ENCODE measurements around the gene ZNF385C. TPM values are rescaled to one million over a fixed set of nuclear protein-coding genes. Genes with fewer than 3 reads are reported as not detected.

ZNF385C gene
- polyA plus RNA-seq, 2 of the 4 experiments (the other 2 are of a cell fraction): 0.13 to 0.61 TPM

- Histone ChIP-seq H3K4me1 (peaks cover 9% of the 10 kb centered on the region; the same call in 1 of the 3 replicates), H3K9me3 (no peaks in the 10 kb centered on the region), H3K27ac (no peak overlapping the region), H3K4me3 (no peak overlapping the region), H3K4me2 (no peak overlapping the region)
- ATAC-seq: no peak
- peak; percentile 28 for FAIRE-seq
- no peak for DNase-seq (ENCODE audit: low read depth in 1 of 2, low spot score in 1 of 2)
- 84% methylated on average over 8 of the region's 8 CpGs for WGBS (ENCODE audit: missing lambda C conversion rate)
- ChIA-PET POLR2A (no interaction called here), CTCF (interaction anchor here (0.7 to 8.1 kb wide), 3 partner anchors 12 to 341 kb away, joined by 4 to 85 read pairs (median 6); no protein-coding TSS in a partner anchor)
- TF ChIP-seq ESRRA (IDR thresholded peaks at IDR 0.05; ENCODE audit: borderline replicate concordance, low read length) (no peak), REST (IDR thresholded peaks at IDR 0.05) (no peak), CHD2 (IDR thresholded peaks at IDR 0.05; ENCODE audit: low read length, partially characterized antibody) (no peak), HOXB13 (CRISPR knock-in tag; IDR thresholded peaks at IDR 0.05; ENCODE audit: low read depth) (no peak), HMGXB4 (CRISPR knock-in tag; IDR thresholded peaks at IDR 0.05; ENCODE audit: borderline replicate concordance) (no peak), BCL3 (IDR thresholded peaks at IDR 0.05) (no peak), RCOR1 (IDR thresholded peaks at IDR 0.05; ENCODE audit: low read depth, low read length) (no peak), USF2 (IDR thresholded peaks at IDR 0.05) (no peak)
Measured at GRCh38 chr17:42078396-42079043, 19.8 kb downstream of the ZNF385C start.

GRCh38 chr17:42077755-42078154, 20.5 kb downstream of the ZNF385C start:
- 93% methylated on average over 5 of the region's 5 CpGs for WGBS (ENCODE audit: missing lambda C conversion rate)
- FAIRE-seq (no peak), DNase-seq (ENCODE audit: low read depth in 1 of 2, low spot score in 1 of 2) (no peak), ATAC-seq (no peak)
- CTCF ChIA-PET: interaction anchor here (0.7 to 8.1 kb wide), 4 partner anchors 11 to 340 kb away, joined by 3 to 85 read pairs (median 4); partner anchors contain the start of gene ZNF385C
- Histone ChIP-seq H3K27ac (no peak overlapping the region), H3K9me3 (no peaks in the 10 kb centered on the region), H3K4me2 (no peak overlapping the region), H3K4me3 (no peak overlapping the region), H3K4me1 (peaks cover 9% of the 10 kb centered on the region; the same call in 1 of the 3 replicates)
- POLR2A ChIA-PET: no interaction called here
- TF ChIP-seq CEBPB (IDR thresholded peaks at IDR 0.05) (no peak), HDAC2 (IDR thresholded peaks at IDR 0.05) (no peak), BHLHE40 (IDR thresholded peaks at IDR 0.05; ENCODE audit: low read depth, low read length) (no peak), ZC3H11A (IDR thresholded peaks at IDR 0.05) (no peak), ZSCAN20 (CRISPR knock-in tag; IDR thresholded peaks at IDR 0.05) (no peak), MAX (IDR thresholded peaks at IDR 0.05) (no peak), FOSL2 (IDR thresholded peaks at IDR 0.05) (no peak), FOSL2 (CRISPR knock-in tag; IDR thresholded peaks at IDR 0.05) (no peak), RARB (CRISPR knock-in tag; IDR thresholded peaks at IDR 0.05) (no peak), KDM1A (IDR thresholded peaks at IDR 0.05; ENCODE audit: low read depth) (no peak), ELK1 (IDR thresholded peaks at IDR 0.05; ENCODE audit: low read depth, low read length) (no peak), ESRRA (IDR thresholded peaks at IDR 0.05; ENCODE audit: borderline replicate concordance, low read length) (no peak), PHF8 (IDR thresholded peaks at IDR 0.05; ENCODE audit: borderline replicate concordance, low read depth) (no peak), SMC3 (IDR thresholded peaks at IDR 0.05) (no peak), RCOR1 (IDR thresholded peaks at IDR 0.05; ENCODE audit: low read depth, low read length) (no peak), CBX8 (IDR thresholded peaks at IDR 0.05) (no peak), USF2 (IDR thresholded peaks at IDR 0.05) (no peak), FOXS1 (CRISPR knock-in tag; IDR thresholded peaks at IDR 0.05) (no peak), NR3C1 (IDR thresholded peaks at IDR 0.05) (no peak)
